NB4 (cell line): ENCODE data around the gene WDR5.

ENCODE experiments used
- CTCF ChIP-seq: IDR thresholded peaks from one replicate; pipeline ENCODE4 v1.5.1; 2012; ENCODE audit warnings: low read depth, low read length
- POLR2A ChIP-seq: IDR thresholded peaks from 2 replicates; pipeline ENCODE4 v1.6.1; 2011; ENCODE audit warnings: mild to moderate bottlenecking; ENCODE audit not compliant: insufficient read length; ENCODE audit errors: extremely low read depth

- TF ChIP-seq CTCF (no peak), POLR2A (no peak)
Measured at GRCh38 chr9:134175291-134175807, 39.5 kb downstream of the WDR5 start.
